A673 (cell line): ENCODE data around the gene FOXN3.

Experiments used
- CTCF ChIP-seq: fragments of 300-800, 200-600 bp; sonication (generic); conservative IDR thresholded peaks from 2 replicates; pipeline ENCODE4 v1.5.1; 2017; ENCODE audit warnings: low read depth, mild to moderate bottlenecking, antibody characterized with exemption, low read length, moderate library complexity, mixed read lengths
- EZH2 ChIP-seq: fragments of 200-600 bp; sonication (generic); IDR thresholded peaks from 2 replicates; pipeline ENCODE4 v1.6.1; 2017; ENCODE audit warnings: borderline replicate concordance, low read depth, mild to moderate bottlenecking, mixed read lengths, antibody characterized with exemption, low read length; ENCODE audit not compliant: poor library complexity, severe bottlenecking

GRCh38 chr14:89266754-89267153 lies 150.3 kb downstream of the FOXN3 start:
- TF ChIP-seq CTCF = no peak
- no peak for TF ChIP-seq EZH2
